Ishikawa (cell line): ENCODE results near the gene HRAS.

Experiments used
- CEBPB ChIP-seq: IDR thresholded peaks from 2 replicates; pipeline ENCODE4 v1.6.1; 2012
- CREB1 ChIP-seq: IDR thresholded peaks from 2 replicates; pipeline ENCODE4 v1.6.1; 2012; ENCODE audit warnings: low read depth
- EGR1 ChIP-seq: IDR thresholded peaks from 2 replicates; pipeline ENCODE4 v1.6.1; 2012
- EP300 ChIP-seq: IDR thresholded peaks from 2 replicates; pipeline ENCODE4 v1.6.1; 2012; ENCODE audit warnings: borderline replicate concordance
- FOXM1 ChIP-seq: IDR thresholded peaks from 2 replicates; pipeline ENCODE4 v1.6.1; 2012; ENCODE audit warnings: low read depth, borderline replicate concordance
- MAX ChIP-seq: IDR thresholded peaks from 2 replicates; pipeline ENCODE4 v1.6.1; 2012
- RAD21 ChIP-seq: IDR thresholded peaks from 2 replicates; pipeline ENCODE4 v1.6.1; 2012; ENCODE audit warnings: low read depth
- REST ChIP-seq: IDR thresholded peaks from 2 replicates; pipeline ENCODE4 v1.6.1; 2012; ENCODE audit warnings: low read depth, mild to moderate bottlenecking
- TAF1 ChIP-seq: IDR thresholded peaks from 2 replicates; pipeline ENCODE4 v1.6.1; 2012; ENCODE audit warnings: low read depth, mild to moderate bottlenecking
- TCF12 ChIP-seq: IDR thresholded peaks from 2 replicates; pipeline ENCODE4 v1.6.1; 2012; ENCODE audit warnings: low read depth
- TEAD4 ChIP-seq: IDR thresholded peaks from 2 replicates; pipeline ENCODE4 v1.6.1; 2012
- USF1 ChIP-seq: IDR thresholded peaks from 2 replicates; pipeline ENCODE4 v1.6.1; 2012
- YY1 ChIP-seq: IDR thresholded peaks from 2 replicates; pipeline ENCODE4 v1.6.1; 2012; ENCODE audit warnings: low read depth
- ZBTB7A ChIP-seq: IDR thresholded peaks from 2 replicates; pipeline ENCODE4 v1.6.1; 2012; ENCODE audit warnings: low read depth

- TF ChIP-seq TEAD4, result no peak
- TF ChIP-seq YY1, result no peak
- TF ChIP-seq EP300, result no peak
- no peak for TF ChIP-seq REST
- TF ChIP-seq FOXM1, result no peak
- no peak for TF ChIP-seq TAF1
- no peak for TF ChIP-seq CEBPB
- TF ChIP-seq ZBTB7A, result no peak
- TF ChIP-seq EGR1, result no peak
- TF ChIP-seq MAX, result no peak
- TF ChIP-seq RAD21, result no peak
- no peak for TF ChIP-seq CREB1
- no peak for TF ChIP-seq TCF12
- no peak for TF ChIP-seq USF1
Measured at GRCh38 chr11:563812-564578, 28.6 kb upstream of the HRAS start.
